Measurements from ENCODE around the gene LHFPL3. TPM values are rescaled to one million over a fixed set of nuclear protein-coding genes. Genes with fewer than 3 reads are reported as not detected.

The LHFPL3 gene
- total RNA-seq, 1 donor from 2014 or later, result 0.30 TPM

- Mint-ChIP-seq H3K9me3 (no peaks in the 10 kb centered on the region), H3K4me1 (peaks cover 20% of the 10 kb centered on the region), H3K36me3 (peaks cover 3% of the 10 kb centered on the region), H3K27ac (no peak overlapping the region), H3K4me3 (no peak overlapping the region), H3K27me3 (ENCODE audit: insufficient read depth, low read depth) (peaks cover 8% of the 10 kb centered on the region)
- TF ChIP-seq EZH2 (IDR thresholded peaks at IDR 0.05), result no peak
- no peak for TF ChIP-seq CTCF (IDR thresholded peaks at IDR 0.05)
- TF ChIP-seq EZH2phosphoT487 (IDR thresholded peaks at IDR 0.05), result no peak
- Histone ChIP-seq H3K27me3 (no peaks in the 10 kb centered on the region), H3F3A (ENCODE audit: low read depth) (no peaks in the 10 kb centered on the region), H3K9me3 (ENCODE audit: low read depth) (no peaks in the 10 kb centered on the region), H3K36me3 (no peaks in the 10 kb centered on the region), H3K4me2 (no peak overlapping the region), H4K20me1 (ENCODE audit: low read depth) (no peaks in the 10 kb centered on the region), H3K79me2 (ENCODE audit: low read depth) (no peaks in the 10 kb centered on the region), H2AFZ (replicated peaks) (no peak overlapping the region), H3K27ac (no peak overlapping the region), H3K4me1 (no peaks in the 10 kb centered on the region), H3K4me3 (no peak overlapping the region), H3K9ac (no peak overlapping the region)
- no peak for DNase-seq (ENCODE audit: low spot score)
These were observed 586.0 kb downstream of the LHFPL3 start for GRCh38 chr7:104914421-104914820.

GRCh38 chr7:104921596-104921995 is 593.2 kb downstream of the LHFPL3 start:
- Histone ChIP-seq H3K4me1 (no peaks in the 10 kb centered on the region), H3K79me2 (ENCODE audit: low read depth) (no peaks in the 10 kb centered on the region), H4K20me1 (ENCODE audit: low read depth) (no peaks in the 10 kb centered on the region), H3K9ac (no peak overlapping the region), H3K4me2 (no peak overlapping the region), H3K4me3 (no peak overlapping the region), H3K27ac (no peak overlapping the region), H2AFZ (replicated peaks) (no peak overlapping the region), H3F3A (ENCODE audit: low read depth) (no peaks in the 10 kb centered on the region), H3K9me3 (ENCODE audit: low read depth) (no peaks in the 10 kb centered on the region), H3K36me3 (no peaks in the 10 kb centered on the region), H3K27me3 (no peaks in the 10 kb centered on the region)
- Mint-ChIP-seq H3K4me1 (peaks cover 54% of the 10 kb centered on the region), H3K9me3 (no peaks in the 10 kb centered on the region), H3K27me3 (ENCODE audit: insufficient read depth, low read depth) (peaks cover 8% of the 10 kb centered on the region), H3K36me3 (no peaks in the 10 kb centered on the region), H3K27ac (no peak overlapping the region), H3K4me3 (no peak overlapping the region)
- TF ChIP-seq EZH2 (IDR thresholded peaks at IDR 0.05) (no peak), EZH2phosphoT487 (IDR thresholded peaks at IDR 0.05) (no peak), CTCF (IDR thresholded peaks at IDR 0.05) (no peak)
- DNase-seq (ENCODE audit: low spot score), result no peak

DNA sequence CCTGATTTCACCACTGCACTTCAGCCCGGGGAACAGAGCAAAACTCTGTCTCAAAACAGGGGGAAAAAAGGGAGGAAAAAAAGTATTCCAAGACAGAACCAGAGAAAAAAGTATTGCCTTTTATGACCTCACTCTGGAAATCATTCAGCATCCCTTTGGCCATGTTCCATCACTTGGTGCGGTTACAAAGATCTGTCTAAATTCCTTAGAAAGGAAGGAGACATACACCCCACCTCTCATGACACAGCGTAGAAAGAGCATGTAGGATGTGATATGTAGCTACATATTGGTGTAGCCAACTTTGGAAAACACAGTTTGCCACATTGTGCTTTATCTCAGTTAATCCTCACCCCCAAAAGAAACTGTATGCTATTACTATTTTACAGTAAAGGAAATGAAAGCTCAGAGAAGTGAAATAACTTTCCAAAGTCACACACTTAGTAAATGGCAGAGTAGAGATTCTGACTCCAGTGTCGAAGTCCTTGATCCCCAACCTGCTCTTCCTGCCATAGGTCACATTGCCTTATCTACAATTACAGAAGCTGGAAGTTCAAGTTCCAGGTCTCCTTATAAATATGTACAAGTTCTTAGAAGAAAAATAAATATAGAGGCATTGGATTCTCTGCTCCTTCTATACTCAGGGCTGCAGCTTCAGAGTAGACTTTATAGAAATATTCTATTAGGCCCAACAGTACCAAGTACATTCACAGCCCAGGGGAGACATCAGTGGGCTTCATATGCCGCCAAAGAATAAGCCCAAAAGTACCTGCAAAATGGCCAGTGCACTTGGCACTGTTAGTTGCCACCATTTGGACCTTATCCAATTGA is 594.0 kb downstream of the LHFPL3 start:
- Histone ChIP-seq H2AFZ (replicated peaks) (no peak overlapping the region), H3K79me2 (ENCODE audit: low read depth) (no peaks in the 10 kb centered on the region), H3K9ac (no peak overlapping the region), H3K36me3 (no peaks in the 10 kb centered on the region), H4K20me1 (ENCODE audit: low read depth) (no peaks in the 10 kb centered on the region), H3K27ac (no peak overlapping the region), H3K4me3 (no peak overlapping the region), H3K4me1 (no peaks in the 10 kb centered on the region), H3K27me3 (no peaks in the 10 kb centered on the region), H3K9me3 (ENCODE audit: low read depth) (no peaks in the 10 kb centered on the region), H3K4me2 (no peak overlapping the region), H3F3A (ENCODE audit: low read depth) (no peaks in the 10 kb centered on the region)
- H3K9me3 Mint-ChIP-seq, result no peaks in the 10 kb centered on the region
- H3K36me3 Mint-ChIP-seq, result no peaks in the 10 kb centered on the region
- TF ChIP-seq CTCF (IDR thresholded peaks at IDR 0.05) (no peak), EZH2phosphoT487 (IDR thresholded peaks at IDR 0.05) (no peak), EZH2 (IDR thresholded peaks at IDR 0.05) (no peak)
- peaks cover 4% of the 10 kb centered on the region for H3K27me3 Mint-ChIP-seq (ENCODE audit: insufficient read depth, low read depth)
- no peak overlapping the region for H3K4me3 Mint-ChIP-seq
- DNase-seq (ENCODE audit: low spot score), result no peak
- peaks cover 57% of the 10 kb centered on the region for H3K4me1 Mint-ChIP-seq
- no peak overlapping the region for H3K27ac Mint-ChIP-seq
